ENCODE results near the gene TLR4.

Gene TLR4

GRCh38 chr9:117725426-117725887 is 21.3 kb downstream of the TLR4 start:
- H3K36me3 ChIP-seq (ENCODE audit: control insufficient read depth, insufficient read depth, low read length): no peaks in the 10 kb centered on the region
- no peaks in the 10 kb centered on the region for H3K4me1 ChIP-seq (ENCODE audit: control insufficient read depth, insufficient read depth, low read length, poor library complexity, severe bottlenecking)
- no peak overlapping the region for H3K27ac ChIP-seq (ENCODE audit: low read depth, low read length, severe bottlenecking)
- no CpG with 5 or more reads among the region's 2 CpGs for WGBS, 2 experiments (ENCODE audit: insufficient coverage in 2 of 2)
- H3K4me3 ChIP-seq (ENCODE audit: extremely low read depth, insufficient read depth, low read length, poor library complexity, severe bottlenecking): no peak overlapping the region
- H3K9me3 ChIP-seq (ENCODE audit: control insufficient read depth, low read length): no peaks in the 10 kb centered on the region

- no peak overlapping the region for H3K27ac ChIP-seq (ENCODE audit: low read depth, low read length, severe bottlenecking)
- H3K36me3 ChIP-seq (ENCODE audit: control insufficient read depth, insufficient read depth, low read length): no peaks in the 10 kb centered on the region
- 60% methylated on average over 1 of the region's 2 CpGs; no CpG with 5 or more reads in 1 of the 2 experiments for WGBS, 2 experiments (ENCODE audit: insufficient coverage in 2 of 2)
- H3K9me3 ChIP-seq (ENCODE audit: control insufficient read depth, low read length): no peaks in the 10 kb centered on the region
- no peaks in the 10 kb centered on the region for H3K4me1 ChIP-seq (ENCODE audit: control insufficient read depth, insufficient read depth, low read length, poor library complexity, severe bottlenecking)
- no peak overlapping the region for H3K4me3 ChIP-seq (ENCODE audit: extremely low read depth, insufficient read depth, low read length, poor library complexity, severe bottlenecking)
Measured at GRCh38 chr9:117729375-117729774, 25.2 kb downstream of the TLR4 start.

- Histone ChIP-seq H3K4me1 (ENCODE audit: control insufficient read depth, insufficient read depth, low read length, poor library complexity, severe bottlenecking) (no peaks in the 10 kb centered on the region), H3K9me3 (ENCODE audit: control insufficient read depth, low read length) (no peaks in the 10 kb centered on the region), H3K36me3 (ENCODE audit: control insufficient read depth, insufficient read depth, low read length) (no peaks in the 10 kb centered on the region), H3K4me3 (ENCODE audit: extremely low read depth, insufficient read depth, low read length, poor library complexity, severe bottlenecking) (no peak overlapping the region), H3K27ac (ENCODE audit: low read depth, low read length, severe bottlenecking) (no peak overlapping the region)
- WGBS, 2 experiments (ENCODE audit: insufficient coverage in 2 of 2): 92 to 100% methylated on average over 2 to 6 of the region's 6 CpGs
Measured at GRCh38 chr9:117732494-117732893, 28.3 kb downstream of the TLR4 start.

- no peak overlapping the region for H3K4me3 ChIP-seq (ENCODE audit: extremely low read depth, insufficient read depth, low read length, poor library complexity, severe bottlenecking)
- no peaks in the 10 kb centered on the region for H3K4me1 ChIP-seq (ENCODE audit: control insufficient read depth, insufficient read depth, low read length, poor library complexity, severe bottlenecking)
- WGBS, 2 experiments (ENCODE audit: insufficient coverage in 2 of 2): 86% methylated on average over 1 of the region's 1 CpG; no CpG with 5 or more reads in 1 of the 2 experiments
- H3K27ac ChIP-seq (ENCODE audit: low read depth, low read length, severe bottlenecking): no peak overlapping the region
- no peaks in the 10 kb centered on the region for H3K9me3 ChIP-seq (ENCODE audit: control insufficient read depth, low read length)
- no peaks in the 10 kb centered on the region for H3K36me3 ChIP-seq (ENCODE audit: control insufficient read depth, insufficient read depth, low read length)
Measured at GRCh38 chr9:117733465-117733864, 29.3 kb downstream of the TLR4 start.

- Histone ChIP-seq H3K27ac (ENCODE audit: low read depth, low read length, severe bottlenecking) (no peak overlapping the region), H3K4me3 (ENCODE audit: extremely low read depth, insufficient read depth, low read length, poor library complexity, severe bottlenecking) (no peak overlapping the region), H3K4me1 (ENCODE audit: control insufficient read depth, insufficient read depth, low read length, poor library complexity, severe bottlenecking) (no peaks in the 10 kb centered on the region), H3K36me3 (ENCODE audit: control insufficient read depth, insufficient read depth, low read length) (no peaks in the 10 kb centered on the region), H3K9me3 (ENCODE audit: control insufficient read depth, low read length) (no peaks in the 10 kb centered on the region)
- 94 to 100% methylated on average over 2 of the region's 3 CpGs for WGBS, 2 experiments (ENCODE audit: insufficient coverage in 2 of 2)
Measured at GRCh38 chr9:117734082-117734481, 29.9 kb downstream of the TLR4 start.

- no peak overlapping the region for H3K27ac ChIP-seq (ENCODE audit: low read depth, low read length, severe bottlenecking)
- H3K4me1 ChIP-seq (ENCODE audit: control insufficient read depth, insufficient read depth, low read length, poor library complexity, severe bottlenecking): no peaks in the 10 kb centered on the region
- no peak overlapping the region for H3K4me3 ChIP-seq (ENCODE audit: extremely low read depth, insufficient read depth, low read length, poor library complexity, severe bottlenecking)
- H3K9me3 ChIP-seq (ENCODE audit: control insufficient read depth, low read length): no peaks in the 10 kb centered on the region
- 86 to 92% methylated on average over 1 to 2 of the region's 2 CpGs for WGBS, 2 experiments (ENCODE audit: insufficient coverage in 2 of 2)
- H3K36me3 ChIP-seq (ENCODE audit: control insufficient read depth, insufficient read depth, low read length): no peaks in the 10 kb centered on the region
Measured at GRCh38 chr9:117734523-117735314, 30.5 kb downstream of the TLR4 start.

- no peaks in the 10 kb centered on the region for H3K36me3 ChIP-seq (ENCODE audit: control insufficient read depth, insufficient read depth, low read length)
- no peak overlapping the region for H3K4me3 ChIP-seq (ENCODE audit: extremely low read depth, insufficient read depth, low read length, poor library complexity, severe bottlenecking)
- 78 to 80% methylated on average over 7 of the region's 7 CpGs for WGBS, 2 experiments (ENCODE audit: insufficient coverage in 2 of 2)
- H3K9me3 ChIP-seq (ENCODE audit: control insufficient read depth, low read length): no peaks in the 10 kb centered on the region
- no peaks in the 10 kb centered on the region for H3K4me1 ChIP-seq (ENCODE audit: control insufficient read depth, insufficient read depth, low read length, poor library complexity, severe bottlenecking)
- H3K27ac ChIP-seq (ENCODE audit: low read depth, low read length, severe bottlenecking): no peak overlapping the region
Measured at GRCh38 chr9:117737721-117738226, 33.6 kb downstream of the TLR4 start.

GRCh38 chr9:117739206-117739605 is 35.0 kb downstream of the TLR4 start:
- H3K36me3 ChIP-seq (ENCODE audit: control insufficient read depth, insufficient read depth, low read length): no peaks in the 10 kb centered on the region
- H3K4me3 ChIP-seq (ENCODE audit: extremely low read depth, insufficient read depth, low read length, poor library complexity, severe bottlenecking): no peak overlapping the region
- 95 to 96% methylated on average over 7 to 10 of the region's 10 CpGs for WGBS, 2 experiments (ENCODE audit: insufficient coverage in 2 of 2)
- H3K4me1 ChIP-seq (ENCODE audit: control insufficient read depth, insufficient read depth, low read length, poor library complexity, severe bottlenecking): peaks cover 1% of the 10 kb centered on the region
- no peak overlapping the region for H3K27ac ChIP-seq (ENCODE audit: low read depth, low read length, severe bottlenecking)
- H3K9me3 ChIP-seq (ENCODE audit: control insufficient read depth, low read length): no peaks in the 10 kb centered on the region

GRCh38 chr9:117739624-117740347 is 35.6 kb downstream of the TLR4 start:
- Histone ChIP-seq H3K9me3 (ENCODE audit: control insufficient read depth, low read length) (no peaks in the 10 kb centered on the region), H3K36me3 (ENCODE audit: control insufficient read depth, insufficient read depth, low read length) (no peaks in the 10 kb centered on the region), H3K27ac (ENCODE audit: low read depth, low read length, severe bottlenecking) (no peak overlapping the region), H3K4me1 (ENCODE audit: control insufficient read depth, insufficient read depth, low read length, poor library complexity, severe bottlenecking) (peaks cover 4% of the 10 kb centered on the region), H3K4me3 (ENCODE audit: extremely low read depth, insufficient read depth, low read length, poor library complexity, severe bottlenecking) (no peak overlapping the region)
- WGBS, 2 experiments (ENCODE audit: insufficient coverage in 2 of 2): 90 to 98% methylated on average over 7 of the region's 11 CpGs

GRCh38 chr9:117742131-117742530 is 37.9 kb downstream of the TLR4 start:
- H3K9me3 ChIP-seq (ENCODE audit: control insufficient read depth, low read length): no peaks in the 10 kb centered on the region
- WGBS, 2 experiments (ENCODE audit: insufficient coverage in 2 of 2): 90 to 100% methylated on average over 1 to 4 of the region's 4 CpGs
- H3K4me3 ChIP-seq (ENCODE audit: extremely low read depth, insufficient read depth, low read length, poor library complexity, severe bottlenecking): no peak overlapping the region
- peaks cover 4% of the 10 kb centered on the region for H3K4me1 ChIP-seq (ENCODE audit: control insufficient read depth, insufficient read depth, low read length, poor library complexity, severe bottlenecking)
- H3K36me3 ChIP-seq (ENCODE audit: control insufficient read depth, insufficient read depth, low read length): no peaks in the 10 kb centered on the region
- H3K27ac ChIP-seq (ENCODE audit: low read depth, low read length, severe bottlenecking): no peak overlapping the region

All from mesodermal cell (in vitro differentiated cells).